Neural cell (in vitro differentiated cells): ENCODE data around the gene CKMT2. TPM values are rescaled to one million over a fixed set of nuclear protein-coding genes. Genes with fewer than 3 reads are reported as not detected.

ENCODE experiments used
- H2AFZ ChIP-seq: fragments of 200-600, 300-800 bp; sonication (generic), shearing (Covaris generic); 2 replicates; pipeline ENCODE4 v1.6.0; 2014; ENCODE audit warnings: low read depth, mild to moderate bottlenecking, antibody characterized with exemption, low read length, moderate library complexity
- H3F3A ChIP-seq: fragments of 200-600 bp; shearing (Covaris generic); 2 replicates; pipeline ENCODE4 v1.6.1; 2016; ENCODE audit warnings: mild to moderate bottlenecking, moderate library complexity, mixed read lengths, antibody characterized with exemption, low read length; ENCODE audit not compliant: insufficient read depth, poor library complexity, severe bottlenecking
- H3K27ac ChIP-seq: fragments of 200-600, 300-800 bp; sonication (generic), shearing (Covaris generic); 2 replicates; pipeline ENCODE4 v1.5.1; 2014; ENCODE audit warnings: mild to moderate bottlenecking, low read length, moderate library complexity
- H3K27me3 ChIP-seq: fragments of 300-800, 200-600 bp; sonication (generic), shearing (Covaris generic); 2 replicates; pipeline ENCODE4 v1.6.0; 2014; ENCODE audit warnings: mild to moderate bottlenecking, low read depth, low read length, moderate library complexity; ENCODE audit not compliant: insufficient read depth
- H3K36me3 ChIP-seq: fragments of 300-800, 200-600 bp; sonication (generic), shearing (Covaris generic); 2 replicates; pipeline ENCODE4 v1.5.1; 2014; ENCODE audit warnings: mild to moderate bottlenecking, antibody characterized with exemption, low read length, moderate library complexity; ENCODE audit not compliant: insufficient read depth
- H3K4me2 ChIP-seq: fragments of 300-800, 200-600 bp; sonication (generic), shearing (Covaris generic); 2 replicates; pipeline ENCODE4 v1.6.0; 2014; ENCODE audit warnings: mild to moderate bottlenecking, low read length
- H3K4me3 ChIP-seq: fragments of 300-800, 200-600 bp; sonication (generic), shearing (Covaris generic); 2 replicates; pipeline ENCODE4 v1.5.1; 2014; ENCODE audit warnings: mild to moderate bottlenecking, low read length, moderate library complexity
- H3K79me2 ChIP-seq: fragments of 200-600 bp; shearing (Covaris generic); replicated peaks from 2 replicates; pipeline ENCODE4 v1.6.0; 2014; ENCODE audit warnings: mild to moderate bottlenecking, low read length, moderate library complexity; ENCODE audit not compliant: insufficient read depth
- H3K9ac ChIP-seq: fragments of 300-800, 200-600 bp; sonication (generic), shearing (Covaris generic); 2 replicates; pipeline ENCODE4 v1.6.1; 2016; ENCODE audit warnings: mild to moderate bottlenecking, low read length, mixed read lengths
- H3K9me2 ChIP-seq: fragments of 200-600 bp; shearing (Covaris generic); 2 replicates; pipeline ENCODE4 v1.6.1; 2016; ENCODE audit warnings: mild to moderate bottlenecking, low read length, mixed read lengths; ENCODE audit not compliant: insufficient read depth
- H3K9me3 ChIP-seq: fragments of 200-600, 300-800 bp; sonication (generic), shearing (Covaris generic); 2 replicates; pipeline ENCODE4 v1.6.1; 2016; ENCODE audit warnings: mild to moderate bottlenecking, mixed run types, low read length, moderate library complexity, mixed read lengths
- H4K20me1 ChIP-seq: fragments of 200-600 bp; shearing (Covaris generic); 2 replicates; pipeline ENCODE4 v1.6.1; 2016; ENCODE audit warnings: mild to moderate bottlenecking, mixed run types; ENCODE audit not compliant: insufficient read depth
- CTCF ChIP-seq: fragments of 450-650 bp; IDR thresholded peaks from 2 replicates; pipeline ENCODE4 v1.5.1; 2014; ENCODE audit warnings: antibody characterized with exemption, mild to moderate bottlenecking, moderate library complexity; ENCODE audit not compliant: poor library complexity, severe bottlenecking
- EP300 ChIP-seq: fragments of 450-650 bp; conservative IDR thresholded peaks from 2 replicates; pipeline ENCODE4 v1.6.1; 2014; ENCODE audit warnings: antibody characterized with exemption, mild to moderate bottlenecking, moderate library complexity; ENCODE audit not compliant: poor library complexity, severe bottlenecking
- EZH2 ChIP-seq: fragments of 200-600, 300-800 bp; shearing (Covaris generic), sonication (generic); IDR thresholded peaks from 2 replicates; pipeline ENCODE4 v1.6.1; 2014; ENCODE audit warnings: antibody characterized with exemption, low read length, borderline replicate concordance, mild to moderate bottlenecking; ENCODE audit not compliant: insufficient read depth, poor library complexity, severe bottlenecking
- MXI1 ChIP-seq: fragments of 450-650 bp; conservative IDR thresholded peaks from 2 replicates; pipeline ENCODE4 v1.6.1; 2014; ENCODE audit warnings: antibody characterized with exemption, mild to moderate bottlenecking; ENCODE audit not compliant: poor library complexity, severe bottlenecking
- POLR2AphosphoS5 ChIP-seq: IDR thresholded peaks from 2 replicates; pipeline ENCODE4 v1.6.1; 2012
- RAD21 ChIP-seq: fragments of 450-650 bp; conservative IDR thresholded peaks from 2 replicates; pipeline ENCODE4 v1.6.1; 2014; ENCODE audit warnings: antibody characterized with exemption, mild to moderate bottlenecking, moderate library complexity
- REST ChIP-seq: IDR thresholded peaks from 2 replicates; pipeline ENCODE4 v1.6.1; 2012; ENCODE audit warnings: borderline replicate concordance
- SMC3 ChIP-seq: fragments of 450-650 bp; conservative IDR thresholded peaks from 2 replicates; pipeline ENCODE4 v1.6.1; 2014; ENCODE audit warnings: antibody characterized with exemption, mild to moderate bottlenecking, moderate library complexity; ENCODE audit not compliant: poor library complexity
- TAF1 ChIP-seq: IDR thresholded peaks from 2 replicates; pipeline ENCODE4 v1.6.1; 2012; ENCODE audit warnings: low read depth
- polyA plus RNA-seq: library from polyadenylated mRNA; depleted of rRNA; stranded (reverse); fragments of >200 nt; gene quantifications from 2 replicates; pipeline ENCODE4 v1.2.3, GENCODE V29; 2014

Gene CKMT2
- polyA plus RNA-seq, 1 donor from 2014 or later, result not detected

GRCh38 chr5:81232464-81233079, 550 bp upstream of the CKMT2 start:
- no peaks in the 10 kb centered on the region for H3K36me3 ChIP-seq
- no peak overlapping the region for H3K27ac ChIP-seq
- no peaks in the 10 kb centered on the region for H3K9me2 ChIP-seq
- no peak overlapping the region for H2AFZ ChIP-seq
- H3F3A ChIP-seq, result no peaks in the 10 kb centered on the region
- TF ChIP-seq POLR2AphosphoS5, result no peak
- no peak for TF ChIP-seq REST
- no peak for TF ChIP-seq CTCF
- no peak for TF ChIP-seq EZH2
- TF ChIP-seq MXI1, result no peak
- no peaks in the 10 kb centered on the region for H3K9me3 ChIP-seq
- H3K27me3 ChIP-seq, result no peaks in the 10 kb centered on the region
- no peaks in the 10 kb centered on the region for H3K79me2 ChIP-seq
- H3K4me3 ChIP-seq, result no peak overlapping the region
- H3K4me2 ChIP-seq, result no peak overlapping the region
- H3K9ac ChIP-seq, result no peak overlapping the region
- no peaks in the 10 kb centered on the region for H4K20me1 ChIP-seq

- H3K9ac ChIP-seq, result no peak overlapping the region
These were observed 1.2 kb downstream of the CKMT2 start for GRCh38 chr5:81234299-81234698.

GRCh38 chr5:81234801-81235200, 1.7 kb downstream of the CKMT2 start:
- Histone ChIP-seq H3K36me3 (no peaks in the 10 kb centered on the region), H4K20me1 (no peaks in the 10 kb centered on the region), H3K4me3 (no peak overlapping the region), H3K27me3 (no peaks in the 10 kb centered on the region), H3K27ac (no peak overlapping the region), H3K9me3 (no peaks in the 10 kb centered on the region), H3K79me2 (no peaks in the 10 kb centered on the region), H3K9ac (no peak overlapping the region), H3K9me2 (no peaks in the 10 kb centered on the region), H2AFZ (no peak overlapping the region), H3F3A (no peaks in the 10 kb centered on the region), H3K4me2 (no peak overlapping the region)
- TF ChIP-seq RAD21 (no peak), SMC3 (no peak), EP300 (no peak), TAF1 (no peak), EZH2 (no peak), CTCF (no peak), REST (no peak), MXI1 (no peak), POLR2AphosphoS5 (no peak)

More at GRCh38 chr5:81234299-81234698, 1.2 kb downstream of the CKMT2 start:
- Histone ChIP-seq H2AFZ (no peak overlapping the region), H3K4me2 (no peak overlapping the region), H3K9me2 (no peaks in the 10 kb centered on the region), H3K36me3 (no peaks in the 10 kb centered on the region), H3K79me2 (no peaks in the 10 kb centered on the region), H3K9me3 (no peaks in the 10 kb centered on the region), H4K20me1 (no peaks in the 10 kb centered on the region), H3K27me3 (no peaks in the 10 kb centered on the region), H3K27ac (no peak overlapping the region), H3K4me3 (no peak overlapping the region), H3F3A (no peaks in the 10 kb centered on the region)
- TF ChIP-seq EZH2 (no peak), EP300 (no peak)
